ENCODE results near the gene LASP1NB.

LASP1NB gene

GRCh38 chr17:38925263-38925995 lies at the start of gene LASP1NB:
TSS of gene LASP1NB (plus strand) at chr17:38925614.
- no peak for DNase-seq (ENCODE audit: low read depth, low spot score)

- DNase-seq (ENCODE audit: low read depth, low spot score): no peak
Measured at GRCh38 chr17:38877130-38877851, 48.1 kb upstream of the LASP1NB start.

GRCh38 chr17:38879878-38880665 lies 45.3 kb upstream of the LASP1NB start:
- no peak for DNase-seq (ENCODE audit: low read depth, low spot score)

GRCh38 chr17:38881600-38882191 lies 43.7 kb upstream of the LASP1NB start:
- DNase-seq (ENCODE audit: low read depth, low spot score): no peak

GRCh38 chr17:38882870-38883269 lies 42.5 kb upstream of the LASP1NB start:
- no peak for DNase-seq (ENCODE audit: low read depth, low spot score)

GRCh38 chr17:38883592-38884526 lies 41.6 kb upstream of the LASP1NB start:
- no peak for DNase-seq (ENCODE audit: low read depth, low spot score)

GRCh38 chr17:38885044-38885727 lies 40.2 kb upstream of the LASP1NB start:
- no peak for DNase-seq (ENCODE audit: low read depth, low spot score)

GRCh38 chr17:38885728-38886642 lies 39.4 kb upstream of the LASP1NB start:
- DNase-seq (ENCODE audit: low read depth, low spot score): no peak

GRCh38 chr17:38886643-38887010 lies 38.8 kb upstream of the LASP1NB start:
- DNase-seq (ENCODE audit: low read depth, low spot score): no peak

- no peak for DNase-seq (ENCODE audit: low read depth, low spot score)
Measured at GRCh38 chr17:38888842-38889241, 36.6 kb upstream of the LASP1NB start.

- no peak for DNase-seq (ENCODE audit: low read depth, low spot score)
Measured at GRCh38 chr17:38889745-38890409, 35.5 kb upstream of the LASP1NB start.

GRCh38 chr17:38890410-38890746 lies 35.0 kb upstream of the LASP1NB start:
- no peak for DNase-seq (ENCODE audit: low read depth, low spot score)

GRCh38 chr17:38891441-38891840 lies 34.0 kb upstream of the LASP1NB start:
- DNase-seq (ENCODE audit: low read depth, low spot score): no peak

GRCh38 chr17:38892083-38892482 lies 33.3 kb upstream of the LASP1NB start:
- DNase-seq (ENCODE audit: low read depth, low spot score): no peak

GRCh38 chr17:38892620-38893019 lies 32.8 kb upstream of the LASP1NB start:
- no peak for DNase-seq (ENCODE audit: low read depth, low spot score)

- DNase-seq (ENCODE audit: low read depth, low spot score): no peak
Measured at GRCh38 chr17:38893113-38893512, 32.3 kb upstream of the LASP1NB start.

- no peak for DNase-seq (ENCODE audit: low read depth, low spot score)
Measured at GRCh38 chr17:38893607-38894006, 31.8 kb upstream of the LASP1NB start.

GRCh38 chr17:38894276-38894675 lies 31.1 kb upstream of the LASP1NB start:
- no peak for DNase-seq (ENCODE audit: low read depth, low spot score)
